Osteocyte (in vitro differentiated cells): ENCODE data around the gene ASXL1. TPM values are rescaled to one million over a fixed set of nuclear protein-coding genes. Genes with fewer than 3 reads are reported as not detected.

ENCODE experiments used
- DNase-seq: peaks from one replicate; pipeline ENCODE4 v3.0.0; 2021; ENCODE audit warnings: mixed read lengths; ENCODE audit not compliant: unreplicated experiment; ENCODE audit errors: extremely low spot score
- H3K27ac Mint-ChIP-seq: one replicate; pipeline ENCODE4 v1.8.0; 2021; ENCODE audit warnings: mild to moderate bottlenecking, mixed read lengths; ENCODE audit not compliant: unreplicated experiment
- H3K27me3 Mint-ChIP-seq: one replicate; pipeline ENCODE4 v1.8.0; 2021; ENCODE audit warnings: mixed read lengths; ENCODE audit not compliant: unreplicated experiment
- H3K36me3 Mint-ChIP-seq: one replicate; pipeline ENCODE4 v1.8.0; 2021; ENCODE audit warnings: mixed read lengths; ENCODE audit not compliant: unreplicated experiment
- H3K4me1 Mint-ChIP-seq: one replicate; pipeline ENCODE4 v1.8.0; 2021; ENCODE audit warnings: mixed read lengths; ENCODE audit not compliant: unreplicated experiment
- H3K4me3 Mint-ChIP-seq: one replicate; pipeline ENCODE4 v1.8.0; 2021; ENCODE audit warnings: mild to moderate bottlenecking, moderate library complexity, mixed read lengths; ENCODE audit not compliant: unreplicated experiment
- H3K9me3 Mint-ChIP-seq: one replicate; pipeline ENCODE4 v1.8.0; 2021; ENCODE audit warnings: mixed read lengths; ENCODE audit not compliant: unreplicated experiment
- total RNA-seq: library from RNA; stranded (reverse); gene quantifications from 2 replicates; pipeline ENCODE4 v1.2.1, GENCODE V29; 2021
- TF ChIP-seq, protein P1 (sequence below): fragments of 200-600 bp; sonication (generic); IDR thresholded peaks from 2 replicates; pipeline ENCODE4 v1.5.0; 2021; ENCODE audit warnings: antibody characterized with exemption, mild to moderate bottlenecking, moderate library complexity

The ASXL1 gene
- total RNA-seq, 1 donor from 2014 or later, result 76.8 TPM

GRCh38 chr20:32472581-32473207, 114.6 kb downstream of the ASXL1 start:
- Mint-ChIP-seq H3K4me3 (no peak overlapping the region), H3K9me3 (no peaks in the 10 kb centered on the region), H3K4me1 (peaks cover 61% of the 10 kb centered on the region), H3K27me3 (no peaks in the 10 kb centered on the region), H3K27ac (no peak overlapping the region), H3K36me3 (peaks cover 7% of the 10 kb centered on the region)
- no peak for DNase-seq
- TF ChIP-seq, protein P1, sequence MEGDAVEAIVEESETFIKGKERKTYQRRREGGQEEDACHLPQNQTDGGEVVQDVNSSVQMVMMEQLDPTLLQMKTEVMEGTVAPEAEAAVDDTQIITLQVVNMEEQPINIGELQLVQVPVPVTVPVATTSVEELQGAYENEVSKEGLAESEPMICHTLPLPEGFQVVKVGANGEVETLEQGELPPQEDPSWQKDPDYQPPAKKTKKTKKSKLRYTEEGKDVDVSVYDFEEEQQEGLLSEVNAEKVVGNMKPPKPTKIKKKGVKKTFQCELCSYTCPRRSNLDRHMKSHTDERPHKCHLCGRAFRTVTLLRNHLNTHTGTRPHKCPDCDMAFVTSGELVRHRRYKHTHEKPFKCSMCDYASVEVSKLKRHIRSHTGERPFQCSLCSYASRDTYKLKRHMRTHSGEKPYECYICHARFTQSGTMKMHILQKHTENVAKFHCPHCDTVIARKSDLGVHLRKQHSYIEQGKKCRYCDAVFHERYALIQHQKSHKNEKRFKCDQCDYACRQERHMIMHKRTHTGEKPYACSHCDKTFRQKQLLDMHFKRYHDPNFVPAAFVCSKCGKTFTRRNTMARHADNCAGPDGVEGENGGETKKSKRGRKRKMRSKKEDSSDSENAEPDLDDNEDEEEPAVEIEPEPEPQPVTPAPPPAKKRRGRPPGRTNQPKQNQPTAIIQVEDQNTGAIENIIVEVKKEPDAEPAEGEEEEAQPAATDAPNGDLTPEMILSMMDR, result no peak

DNA sequence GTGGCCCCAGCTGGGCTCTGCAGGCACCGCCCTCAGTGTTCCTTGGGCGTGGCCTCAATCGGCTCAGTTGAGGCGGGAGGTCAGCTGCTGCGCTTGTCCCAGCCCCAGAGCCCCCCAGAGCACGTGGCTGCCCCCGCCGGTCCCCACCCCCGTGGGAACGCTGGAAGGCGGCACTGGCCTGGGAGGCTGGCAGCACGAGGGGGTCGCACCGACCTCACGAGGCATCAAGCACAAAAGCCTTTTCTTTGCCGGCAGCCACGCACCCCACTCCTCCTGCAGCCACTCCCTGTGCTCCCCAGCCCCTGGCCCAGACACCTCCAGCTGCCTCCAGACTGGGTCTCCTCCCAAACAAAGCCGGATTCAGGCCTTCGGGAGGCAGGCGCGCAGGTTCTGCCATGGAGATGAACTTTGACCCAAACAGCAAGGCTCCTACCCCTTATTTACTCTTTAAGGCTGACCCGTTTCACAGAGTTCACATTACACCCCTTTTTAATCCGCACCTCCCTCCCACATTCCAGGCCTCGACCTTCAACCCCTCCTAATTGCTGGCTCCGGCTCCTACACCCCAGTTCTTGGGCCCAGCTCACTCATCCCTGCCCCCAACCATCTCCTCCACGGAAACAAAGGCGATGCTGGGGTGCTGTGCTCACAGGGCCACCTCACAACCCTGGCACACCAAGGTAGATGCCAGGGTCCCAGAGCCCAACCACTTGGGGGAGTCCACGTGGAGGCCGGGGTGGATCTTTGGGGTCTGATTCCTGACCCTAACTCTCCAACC, 115.3 kb downstream of the ASXL1 start:
- no peak for DNase-seq
- Mint-ChIP-seq H3K27ac (peak overlapping the region; percentile 56), H3K9me3 (no peaks in the 10 kb centered on the region), H3K27me3 (no peaks in the 10 kb centered on the region), H3K4me1 (peaks cover 67% of the 10 kb centered on the region), H3K4me3 (no peak overlapping the region), H3K36me3 (peaks cover 7% of the 10 kb centered on the region)
- TF ChIP-seq, protein P1, result no peak

- H3K4me3 Mint-ChIP-seq, result peak overlapping the region; percentile 48
- H3K9me3 Mint-ChIP-seq, result no peaks in the 10 kb centered on the region
- H3K36me3 Mint-ChIP-seq, result peaks cover 7% of the 10 kb centered on the region
- DNase-seq, result no peak
- H3K27ac Mint-ChIP-seq, result peak overlapping the region; percentile 91
- no peaks in the 10 kb centered on the region for H3K27me3 Mint-ChIP-seq
- peaks cover 66% of the 10 kb centered on the region for H3K4me1 Mint-ChIP-seq
- TF ChIP-seq, protein P1, result no peak
These were observed 116.0 kb downstream of the ASXL1 start for GRCh38 chr20:32474009-32474716.

DNA sequence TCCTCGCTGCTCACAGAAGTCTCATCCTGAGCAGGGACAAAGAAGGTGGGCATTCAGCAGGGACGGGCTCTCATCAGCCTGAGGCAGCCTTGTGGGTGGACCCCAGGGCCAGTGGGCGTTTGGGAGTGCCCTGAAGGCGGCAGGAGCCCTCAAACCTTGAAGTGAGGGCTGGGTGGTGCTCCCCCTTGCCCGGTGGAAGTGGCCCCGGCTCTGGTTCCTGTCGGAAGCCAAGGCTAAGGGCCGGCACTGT, 116.5 kb downstream of the ASXL1 start:
- peaks cover 68% of the 10 kb centered on the region for H3K4me1 Mint-ChIP-seq
- H3K4me3 Mint-ChIP-seq, result peak overlapping the region; percentile 48
- H3K36me3 Mint-ChIP-seq, result peaks cover 7% of the 10 kb centered on the region
- TF ChIP-seq, protein P1, result no peak
- H3K27me3 Mint-ChIP-seq, result no peaks in the 10 kb centered on the region
- no peak for DNase-seq
- no peaks in the 10 kb centered on the region for H3K9me3 Mint-ChIP-seq
- H3K27ac Mint-ChIP-seq, result peak overlapping the region; percentile 91
